T-cell (primary cell): ENCODE measurements around the gene DACT2. TPM values are rescaled to one million over a fixed set of nuclear protein-coding genes. Genes with fewer than 3 reads are reported as not detected.

Experiments
- ATAC-seq, 4 experiments: fragments of 200-7000 bp in 3 of 4; fragments of 150-1000 bp in 1 of 4; cut with Tn5 transposase; replicated peaks in 1 of 4; 1 replicate in 3 of 4; 2 replicates in 1 of 4; pipeline ENCODE4 v1.10.0; 2021; ENCODE audit warnings: moderate library complexity in 3 of 4, mild to moderate bottlenecking in 2 of 4, moderate number of reproducible peaks in 1 of 4
- CTCF ChIA-PET, 2 donors: fragments of 300-600 bp; sonication (Branson Sonifier 250); formaldehyde crosslinking; loops; one replicate each; lab custom pipeline; 2022; ENCODE audit warnings: antibody characterized with exemption in 2 of 2; lab: Charles Lee
- POLR2A ChIA-PET, 2 donors: fragments of 300-600 bp; sonication (Branson Sonifier 250); formaldehyde crosslinking; loops; one replicate each; lab custom pipeline; 2022; ENCODE audit warnings: antibody characterized with exemption in 2 of 2; lab: Charles Lee
- DNase-seq, 35 experiments: peaks; one replicate each; pipeline versions ENCODE4 v3.0.0 to v3.0.0-alpha.2; 2013 to 2023
- H3K27ac ChIP-seq: one replicate; pipeline ENCODE4 v1.5.1; 2013; ENCODE audit warnings: low read length
- H3K27me3 ChIP-seq, 2 experiments: replicated peaks in 1 of 2; 1 replicate in 1 of 2; 2 replicates in 1 of 2; pipeline versions ENCODE4 v1.6.1 to v1.7.0; 2013; ENCODE audit warnings: low read length in 1 of 2, mixed read lengths in 1 of 2; ENCODE audit not compliant: control insufficient read depth in 2 of 2, insufficient read depth in 2 of 2; ENCODE audit errors: extremely low read depth in 1 of 2
- H3K36me3 ChIP-seq, 2 donors: 1 replicate in 1 of 2; 2 replicates in 1 of 2; pipeline versions ENCODE4 v1.6.1 to v1.7.0; 2013; ENCODE audit warnings: low read length in 1 of 2; ENCODE audit not compliant: control insufficient read depth in 2 of 2, insufficient read depth in 1 of 2; ENCODE audit errors: extremely low read depth in 1 of 2
- H3K4me1 ChIP-seq, 2 experiments: 1 replicate in 1 of 2; 2 replicates in 1 of 2; pipeline versions ENCODE4 v1.6.1 to v1.7.0; 2013; ENCODE audit warnings: low read length in 2 of 2, mixed read lengths in 1 of 2; ENCODE audit not compliant: insufficient read depth in 2 of 2, control insufficient read depth in 1 of 2; ENCODE audit errors: extremely low read depth in 1 of 2
- H3K4me3 ChIP-seq, 2 donors: 1 replicate in 1 of 2; 2 replicates in 1 of 2; pipeline versions ENCODE4 v1.5.1 to v1.7.0; 2013; ENCODE audit warnings: mild to moderate bottlenecking in 2 of 2, low read length in 1 of 2, moderate library complexity in 1 of 2; ENCODE audit not compliant: control insufficient read depth in 1 of 2; ENCODE audit errors: extremely low read depth in 1 of 2
- H3K9me3 ChIP-seq: 2 replicates; pipeline ENCODE4 v1.7.0; 2013
- H3K27ac Mint-ChIP-seq, 2 donors: one replicate each; pipeline ENCODE4 v1.8.0; 2020 to 2021; ENCODE audit warnings: mild to moderate bottlenecking in 2 of 2, mixed read lengths in 2 of 2
- H3K27me3 Mint-ChIP-seq, 2 donors: one replicate each; pipeline ENCODE4 v1.8.0; 2021 to 2022; ENCODE audit warnings: mixed read lengths in 2 of 2
- H3K36me3 Mint-ChIP-seq: one replicate; pipeline ENCODE4 v1.8.0; 2021; ENCODE audit warnings: mixed read lengths
- H3K4me1 Mint-ChIP-seq, 3 donors: one replicate each; pipeline ENCODE4 v1.8.0; 2020 to 2022; ENCODE audit warnings: mixed read lengths in 3 of 3, mild to moderate bottlenecking in 1 of 3
- H3K4me3 Mint-ChIP-seq, 3 donors: one replicate each; pipeline ENCODE4 v1.8.0; 2020 to 2022; ENCODE audit warnings: mild to moderate bottlenecking in 3 of 3, mixed read lengths in 3 of 3, moderate library complexity in 3 of 3
- H3K9me3 Mint-ChIP-seq, 3 donors: one replicate each; pipeline ENCODE4 v1.8.0; 2020 to 2022; ENCODE audit warnings: mixed read lengths in 3 of 3
- WGBS: methylation state at CpG from one replicate; pipeline ENCODE4 v1.1.5; 2013; ENCODE audit warnings: missing lambda C conversion rate; ENCODE audit not compliant: insufficient coverage; 5-methylcytosine and 5-hydroxymethylcytosine counted together
- total RNA-seq, 35 experiments: library from RNA in 6 of 35; stranded (reverse) in 6 of 35; fragments of 120-200 nt in 1 of 35; gene quantifications; one replicate each; pipeline versions ENCODE4 v1.2.1 to v1.2.4 and lab custom pipeline; 2013 to 2026

The DACT2 gene
- total RNA-seq, 5 donors from 2014 or later (not counting 1 experiment from before 2014, with no cell fraction given) = not detected

GRCh38 chr6:168301648-168302398, 17.8 kb downstream of the DACT2 start:
- POLR2A ChIA-PET = no interaction called here
- no peak for ATAC-seq
- no peaks in the 10 kb centered on the region for H3K9me3 ChIP-seq
- no peaks in the 10 kb centered on the region for H3K36me3 Mint-ChIP-seq
- H3K27ac Mint-ChIP-seq = no peak overlapping the region
- no peak overlapping the region for H3K27ac ChIP-seq
- no peak overlapping the region for H3K4me3 Mint-ChIP-seq
- no peak overlapping the region for H3K4me3 ChIP-seq
- 54% methylated on average over 15 of the region's 16 CpGs for WGBS
- no peaks in the 10 kb centered on the region for H3K4me1 Mint-ChIP-seq
- peaks cover 8 to 16% of the 10 kb centered on the region in 2 donors for H3K27me3 Mint-ChIP-seq
- CTCF ChIA-PET = no interaction called here
- H3K4me1 ChIP-seq = no peaks in the 10 kb centered on the region
- H3K27me3 ChIP-seq = peaks cover 0 to 10% of the 10 kb centered on the region in 2 experiments
- H3K9me3 Mint-ChIP-seq = no peaks in the 10 kb centered on the region
- H3K36me3 ChIP-seq = no peaks in the 10 kb centered on the region
- DNase-seq = no peak

GRCh38 chr6:168300975-168301647, 18.5 kb downstream of the DACT2 start:
- CTCF ChIA-PET = no interaction called here
- DNase-seq (no peak), ATAC-seq (no peak)
- H3K27me3 ChIP-seq = peaks cover 0 to 10% of the 10 kb centered on the region in 2 experiments
- no peak overlapping the region for H3K27ac ChIP-seq
- Mint-ChIP-seq H3K27me3 (peaks cover 4 to 13% of the 10 kb centered on the region in 2 donors), H3K4me1 (no peaks in the 10 kb centered on the region), H3K36me3 (no peaks in the 10 kb centered on the region), H3K4me3 (no peak overlapping the region), H3K9me3 (no peaks in the 10 kb centered on the region), H3K27ac (no peak overlapping the region)
- POLR2A ChIA-PET = no interaction called here
- H3K9me3 ChIP-seq = no peaks in the 10 kb centered on the region
- WGBS = 81% methylated on average over 18 of the region's 20 CpGs
- H3K4me1 ChIP-seq = no peaks in the 10 kb centered on the region
- H3K36me3 ChIP-seq = no peaks in the 10 kb centered on the region
- H3K4me3 ChIP-seq = no peak overlapping the region

GRCh38 chr6:168299541-168300511, 19.8 kb downstream of the DACT2 start:
- POLR2A ChIA-PET = no interaction called here
- Mint-ChIP-seq H3K36me3 (no peaks in the 10 kb centered on the region), H3K27ac (no peak overlapping the region), H3K4me1 (no peaks in the 10 kb centered on the region), H3K9me3 (peaks cover 0 to 3% (median 0%) of the 10 kb centered on the region in 3 donors), H3K4me3 (no peak overlapping the region), H3K27me3 (peaks cover 10 to 19% of the 10 kb centered on the region in 2 donors)
- Histone ChIP-seq H3K4me1 (no peaks in the 10 kb centered on the region), H3K36me3 (no peaks in the 10 kb centered on the region), H3K27me3 (peaks cover 0 to 12% of the 10 kb centered on the region in 2 experiments), H3K27ac (no peak overlapping the region), H3K9me3 (no peaks in the 10 kb centered on the region), H3K4me3 (no peak overlapping the region)
- DNase-seq = no peak
- 85% methylated on average over 18 of the region's 28 CpGs for WGBS
- CTCF ChIA-PET = no interaction called here
- ATAC-seq = no peak

GRCh38 chr6:168297643-168298042, 21.9 kb downstream of the DACT2 start:
- Mint-ChIP-seq H3K36me3 (no peaks in the 10 kb centered on the region), H3K9me3 (peaks cover 0 to 3% (median 0%) of the 10 kb centered on the region in 3 donors), H3K27me3 (peaks cover 10 to 11% of the 10 kb centered on the region in 2 donors), H3K27ac (no peak overlapping the region), H3K4me1 (no peaks in the 10 kb centered on the region), H3K4me3 (no peak overlapping the region)
- H3K4me3 ChIP-seq = no peak overlapping the region
- H3K9me3 ChIP-seq = no peaks in the 10 kb centered on the region
- no peak for ATAC-seq
- peaks cover 0 to 16% of the 10 kb centered on the region in 2 experiments for H3K27me3 ChIP-seq
- no peaks in the 10 kb centered on the region for H3K4me1 ChIP-seq
- 87% methylated on average over 13 of the region's 13 CpGs for WGBS
- ChIA-PET CTCF (no interaction called here), POLR2A (no interaction called here)
- H3K27ac ChIP-seq = no peak overlapping the region
- no peak for DNase-seq
- no peaks in the 10 kb centered on the region for H3K36me3 ChIP-seq

- no peak for DNase-seq
- Mint-ChIP-seq H3K9me3 (peaks cover 0 to 3% (median 0%) of the 10 kb centered on the region in 3 donors), H3K4me1 (no peaks in the 10 kb centered on the region), H3K27ac (no peak overlapping the region), H3K4me3 (no peak overlapping the region), H3K27me3 (peaks cover 7 to 11% of the 10 kb centered on the region in 2 donors), H3K36me3 (no peaks in the 10 kb centered on the region)
- ATAC-seq = no peak
- WGBS = 67% methylated on average over 2 of the region's 7 CpGs
- POLR2A ChIA-PET = no interaction called here
- Histone ChIP-seq H3K4me3 (no peak overlapping the region), H3K9me3 (no peaks in the 10 kb centered on the region), H3K27me3 (peaks cover 0 to 11% of the 10 kb centered on the region in 2 experiments), H3K4me1 (no peaks in the 10 kb centered on the region), H3K27ac (no peak overlapping the region), H3K36me3 (no peaks in the 10 kb centered on the region)
- CTCF ChIA-PET = interaction anchor here in 1 of 2 donors (0.7 kb wide), 1 partner anchor 1200 kb away, joined by 3 read pairs; no protein-coding TSS in a partner anchor
Observed at GRCh38 chr6:168294901-168295300, 24.7 kb downstream of the DACT2 start.
